Caco-2 (cell line): ENCODE results near the gene MEI4. TPM values are rescaled to one million over a fixed set of nuclear protein-coding genes. Genes with fewer than 3 reads are reported as not detected.

ENCODE experiments used
- BruUV-seq: library from RNA; stranded (reverse); fragments of 400-500 nt; replicated peaks from 2 replicates; lab custom pipeline; 2021; lab: Mats Ljungman, UMichigan
- CTCF ChIA-PET: fragments of 300-600 bp; sonication (Branson Sonifier 250); formaldehyde crosslinking; loops from one replicate; lab custom pipeline; 2022; ENCODE audit warnings: antibody characterized with exemption; lab: Charles Lee
- POLR2A ChIA-PET: fragments of 300-600 bp; sonication (Branson Sonifier 250); formaldehyde crosslinking; loops from one replicate; lab custom pipeline; 2022; ENCODE audit warnings: antibody characterized with exemption; lab: Charles Lee
- DNase-seq, 2 experiments: peaks; one replicate each; pipeline versions ENCODE4 v3.0.0 to v3.0.0-alpha.2; 2020 to 2022
- H3K27me3 ChIP-seq: replicated peaks from 2 replicates; pipeline ENCODE4 v1.6.0; 2011; ENCODE audit warnings: low read length; ENCODE audit not compliant: control insufficient read depth, insufficient read depth
- H3K36me3 ChIP-seq: 2 replicates; pipeline ENCODE4 v1.5.1; 2011; ENCODE audit warnings: low read length; ENCODE audit not compliant: control insufficient read depth, insufficient read depth
- H3K4me1 ChIP-seq: fragments of 250-450 bp; sonication (Bioruptor Pico); 2 replicates; pipeline ENCODE4 v1.5.1; 2020; ENCODE audit warnings: mild to moderate bottlenecking
- H3K4me3 ChIP-seq: 2 replicates; pipeline ENCODE4 v1.5.1; 2011; ENCODE audit warnings: low read depth, mild to moderate bottlenecking, control low read depth, low read length
- H3K9me3 ChIP-seq: fragments of 250-450 bp; sonication (Bioruptor Pico); 2 replicates; pipeline ENCODE4 v1.5.1; 2020; ENCODE audit warnings: mild to moderate bottlenecking, moderate library complexity
- H3K27ac Mint-ChIP-seq: one replicate; pipeline ENCODE4 v1.8.0; 2022; ENCODE audit warnings: mixed read lengths; ENCODE audit not compliant: unreplicated experiment
- H3K27me3 Mint-ChIP-seq: one replicate; pipeline ENCODE4 v1.8.0; 2022; ENCODE audit warnings: mixed read lengths; ENCODE audit not compliant: insufficient read depth, unreplicated experiment
- H3K36me3 Mint-ChIP-seq: one replicate; pipeline ENCODE4 v1.8.0; 2022; ENCODE audit warnings: mild to moderate bottlenecking, mixed read lengths; ENCODE audit not compliant: insufficient read depth, unreplicated experiment
- H3K4me1 Mint-ChIP-seq: one replicate; pipeline ENCODE4 v1.8.0; 2022; ENCODE audit warnings: low read depth, mixed read lengths; ENCODE audit not compliant: unreplicated experiment
- H3K4me3 Mint-ChIP-seq: one replicate; pipeline ENCODE4 v1.8.0; 2022; ENCODE audit warnings: mild to moderate bottlenecking, moderate library complexity, mixed read lengths; ENCODE audit not compliant: unreplicated experiment
- H3K9me3 Mint-ChIP-seq: one replicate; pipeline ENCODE4 v1.8.0; 2022; ENCODE audit warnings: mixed read lengths; ENCODE audit not compliant: unreplicated experiment
- intact Hi-C: fragments of 100-400 bp; cut with micrococcal nuclease; formaldehyde crosslinking; loops from one replicate; pipeline ENCODE4 v1.10.0; 2022; ENCODE audit not compliant: unreplicated experiment
- total RNA-seq: library from RNA; stranded (reverse); gene quantifications from 2 replicates; pipeline ENCODE4 v1.2.3, GENCODE V29; 2022
- TF ChIP-seq, protein P1 (sequence below), 2 experiments: fragments of 200-600 bp in 1 of 2; IDR thresholded peaks; 1 replicate in 1 of 2; 2 replicates in 1 of 2; pipeline versions ENCODE4 v1.5.1 to v1.8.0; 2011 to 2022; ENCODE audit warnings: antibody characterized with exemption in 1 of 2, control low read depth in 1 of 2, inconsistent platforms in 1 of 2, low read depth in 1 of 2, low read length in 1 of 2, mild to moderate bottlenecking in 1 of 2, moderate library complexity in 1 of 2; ENCODE audit not compliant: insufficient read depth in 1 of 2, severe bottlenecking in 1 of 2, unreplicated experiment in 1 of 2

Gene MEI4
- total RNA-seq, 1 experiment from 2014 or later: not detected

DNA sequence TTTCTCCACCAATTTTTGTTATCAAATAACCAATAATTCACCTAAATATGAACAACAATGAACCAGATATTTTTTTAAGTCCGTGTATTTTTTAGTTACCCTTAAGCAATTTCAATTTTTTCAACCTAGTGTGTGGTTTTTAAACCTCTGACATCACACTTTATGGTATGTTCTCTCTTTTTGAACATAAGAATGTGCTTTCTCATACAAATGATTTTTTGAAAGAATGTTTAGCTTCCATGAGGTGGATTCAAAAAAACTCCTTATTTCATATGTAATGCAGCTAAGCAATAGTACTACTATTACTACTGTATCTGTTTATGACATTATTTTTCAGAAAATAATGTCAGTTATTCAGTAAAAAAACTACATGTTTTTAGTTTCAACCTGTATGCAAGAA lies 19.4 kb upstream of the MEI4 start:
- no TSS peak for BruUV-seq
- TF ChIP-seq, protein P1, sequence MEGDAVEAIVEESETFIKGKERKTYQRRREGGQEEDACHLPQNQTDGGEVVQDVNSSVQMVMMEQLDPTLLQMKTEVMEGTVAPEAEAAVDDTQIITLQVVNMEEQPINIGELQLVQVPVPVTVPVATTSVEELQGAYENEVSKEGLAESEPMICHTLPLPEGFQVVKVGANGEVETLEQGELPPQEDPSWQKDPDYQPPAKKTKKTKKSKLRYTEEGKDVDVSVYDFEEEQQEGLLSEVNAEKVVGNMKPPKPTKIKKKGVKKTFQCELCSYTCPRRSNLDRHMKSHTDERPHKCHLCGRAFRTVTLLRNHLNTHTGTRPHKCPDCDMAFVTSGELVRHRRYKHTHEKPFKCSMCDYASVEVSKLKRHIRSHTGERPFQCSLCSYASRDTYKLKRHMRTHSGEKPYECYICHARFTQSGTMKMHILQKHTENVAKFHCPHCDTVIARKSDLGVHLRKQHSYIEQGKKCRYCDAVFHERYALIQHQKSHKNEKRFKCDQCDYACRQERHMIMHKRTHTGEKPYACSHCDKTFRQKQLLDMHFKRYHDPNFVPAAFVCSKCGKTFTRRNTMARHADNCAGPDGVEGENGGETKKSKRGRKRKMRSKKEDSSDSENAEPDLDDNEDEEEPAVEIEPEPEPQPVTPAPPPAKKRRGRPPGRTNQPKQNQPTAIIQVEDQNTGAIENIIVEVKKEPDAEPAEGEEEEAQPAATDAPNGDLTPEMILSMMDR (IDR thresholded peaks at IDR 0.05; ENCODE audit: insufficient read depth in 1 of 2, low read depth in 1 of 2, low read length in 1 of 2, severe bottlenecking in 1 of 2, unreplicated experiment in 1 of 2): no peak

GRCh38 chr6:77633993-77634715 lies 18.7 kb upstream of the MEI4 start:
- intact Hi-C loops: no loop called here
- no peaks in the 10 kb centered on the region for H3K27me3 ChIP-seq
- no TSS peak for BruUV-seq
- H3K4me1 ChIP-seq: no peaks in the 10 kb centered on the region
- Mint-ChIP-seq H3K36me3 (no peaks in the 10 kb centered on the region), H3K4me3 (no peak overlapping the region), H3K27ac (no peak overlapping the region), H3K4me1 (no peaks in the 10 kb centered on the region), H3K27me3 (no peaks in the 10 kb centered on the region), H3K9me3 (no peaks in the 10 kb centered on the region)
- no peaks in the 10 kb centered on the region for H3K9me3 ChIP-seq
- ChIA-PET POLR2A (no interaction called here), CTCF (no interaction called here)
- H3K4me3 ChIP-seq: no peak overlapping the region
- no peak for DNase-seq
- H3K36me3 ChIP-seq: no peaks in the 10 kb centered on the region
- TF ChIP-seq, protein P1 (IDR thresholded peaks at IDR 0.05; ENCODE audit: insufficient read depth in 1 of 2, low read depth in 1 of 2, low read length in 1 of 2, severe bottlenecking in 1 of 2, unreplicated experiment in 1 of 2): no peak

More for the DNA sequence above, 19.4 kb upstream of the MEI4 start:
- CTCF ChIA-PET: no interaction called here
- Mint-ChIP-seq H3K4me3 (no peak overlapping the region), H3K4me1 (no peaks in the 10 kb centered on the region), H3K36me3 (no peaks in the 10 kb centered on the region), H3K27me3 (no peaks in the 10 kb centered on the region), H3K9me3 (no peaks in the 10 kb centered on the region), H3K27ac (no peak overlapping the region)
- POLR2A ChIA-PET: no interaction called here
- no peaks in the 10 kb centered on the region for H3K9me3 ChIP-seq
- no peak overlapping the region for H3K4me3 ChIP-seq
- H3K4me1 ChIP-seq: no peaks in the 10 kb centered on the region
- no peaks in the 10 kb centered on the region for H3K36me3 ChIP-seq
- no peaks in the 10 kb centered on the region for H3K27me3 ChIP-seq
- no peak for DNase-seq
- intact Hi-C loops: no loop called here

DNA sequence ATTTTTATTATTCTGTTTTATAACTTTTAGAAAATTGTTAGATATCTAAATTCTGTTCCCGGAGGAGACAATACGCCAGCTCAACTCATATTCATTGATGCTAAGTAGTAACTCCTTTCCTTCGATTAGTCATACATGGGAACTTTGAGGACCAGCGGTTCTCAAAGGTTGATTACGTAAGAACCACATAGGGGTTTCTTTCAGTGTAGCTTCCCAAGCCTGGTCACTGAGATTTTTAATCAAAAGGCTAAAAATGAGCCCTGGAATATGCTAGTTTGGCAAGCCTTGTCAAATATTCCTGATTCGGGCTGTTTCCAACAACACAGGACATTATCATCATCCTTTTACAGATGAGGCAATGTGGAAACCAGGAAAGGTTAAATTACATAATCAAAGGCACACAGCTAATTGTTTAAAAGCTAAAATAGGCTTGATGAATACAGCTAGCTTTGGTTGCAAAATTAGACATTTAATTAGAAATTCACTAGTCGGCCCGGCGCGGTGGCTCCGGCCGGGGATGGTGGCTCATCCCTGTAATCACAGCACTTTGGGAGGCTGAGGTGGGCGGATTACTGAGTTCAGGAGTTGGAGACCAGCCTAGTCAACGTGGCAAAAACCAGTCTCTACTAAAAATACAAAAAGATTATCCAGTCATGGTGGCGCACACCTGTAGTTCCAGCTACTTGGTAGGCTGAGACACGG lies 14.6 kb upstream of the MEI4 start:
- intact Hi-C loops: no loop called here

More for the DNA sequence above, 14.6 kb upstream of the MEI4 start:
- Mint-ChIP-seq H3K4me1 (no peaks in the 10 kb centered on the region), H3K27ac (no peak overlapping the region), H3K9me3 (no peaks in the 10 kb centered on the region), H3K4me3 (no peak overlapping the region), H3K27me3 (no peaks in the 10 kb centered on the region), H3K36me3 (no peaks in the 10 kb centered on the region)
- H3K4me3 ChIP-seq: no peak overlapping the region
- no peaks in the 10 kb centered on the region for H3K27me3 ChIP-seq
- ChIA-PET CTCF (interaction anchor here (0.6 kb wide), 1 partner anchor 703 kb away, joined by 3 read pairs; no protein-coding TSS in a partner anchor), POLR2A (no interaction called here)
- no TSS peak for BruUV-seq
- no peak for DNase-seq
- no peaks in the 10 kb centered on the region for H3K4me1 ChIP-seq
- TF ChIP-seq, protein P1 (IDR thresholded peaks at IDR 0.05; ENCODE audit: insufficient read depth in 1 of 2, low read depth in 1 of 2, low read length in 1 of 2, severe bottlenecking in 1 of 2, unreplicated experiment in 1 of 2): no peak
- H3K36me3 ChIP-seq: no peaks in the 10 kb centered on the region
- no peaks in the 10 kb centered on the region for H3K9me3 ChIP-seq
